Measurements from ENCODE around the gene SWT1.
"Not testable (repeated sequence)": the region's sequence is repeated elsewhere in the genome, so short reads cannot be mapped to it uniquely, and the experiment has no call there.

The SWT1 gene

GRCh38 chr1:185318431-185319138, 161.6 kb downstream of the SWT1 start:
- Mint-ChIP-seq H3K4me3 (peak overlapping the region; percentile 93 to 95), H3K4me1 (peaks cover 22 to 30% of the 10 kb centered on the region in 2 donors), H3K36me3 (peaks cover 3 to 10% of the 10 kb centered on the region in 2 donors), H3K27ac (peak overlapping the region; percentile 97), H3K9me3 (peaks cover 0 to 2% of the 10 kb centered on the region in 2 donors), H3K27me3 (no peaks in the 10 kb centered on the region)
- DNase-seq (no peak), ATAC-seq (replicated peaks) (no peak)

GRCh38 chr1:185319139-185319475, 162.1 kb downstream of the SWT1 start:
- Mint-ChIP-seq H3K4me3 (no peak overlapping the region), H3K27ac (no peak overlapping the region), H3K9me3 (peaks cover 0 to 2% of the 10 kb centered on the region in 2 donors), H3K4me1 (peaks cover 17 to 25% of the 10 kb centered on the region in 2 donors), H3K27me3 (no peaks in the 10 kb centered on the region), H3K36me3 (peaks cover 3 to 10% of the 10 kb centered on the region in 2 donors)
- DNase-seq (no peak), ATAC-seq (replicated peaks) (no peak)

GRCh38 chr1:185321104-185321503, 164.1 kb downstream of the SWT1 start:
- H3K4me3 Mint-ChIP-seq; DNase-seq; H3K4me1 Mint-ChIP-seq; H3K9me3 Mint-ChIP-seq; H3K27me3 Mint-ChIP-seq; ATAC-seq (replicated peaks); H3K36me3 Mint-ChIP-seq; H3K27ac Mint-ChIP-seq: not testable (repeated sequence)

GRCh38 chr1:185321653-185322221, 164.8 kb downstream of the SWT1 start:
- H3K4me3 Mint-ChIP-seq; H3K27me3 Mint-ChIP-seq; H3K36me3 Mint-ChIP-seq; DNase-seq; H3K4me1 Mint-ChIP-seq; H3K9me3 Mint-ChIP-seq; ATAC-seq (replicated peaks); H3K27ac Mint-ChIP-seq: not testable (repeated sequence)

DNA sequence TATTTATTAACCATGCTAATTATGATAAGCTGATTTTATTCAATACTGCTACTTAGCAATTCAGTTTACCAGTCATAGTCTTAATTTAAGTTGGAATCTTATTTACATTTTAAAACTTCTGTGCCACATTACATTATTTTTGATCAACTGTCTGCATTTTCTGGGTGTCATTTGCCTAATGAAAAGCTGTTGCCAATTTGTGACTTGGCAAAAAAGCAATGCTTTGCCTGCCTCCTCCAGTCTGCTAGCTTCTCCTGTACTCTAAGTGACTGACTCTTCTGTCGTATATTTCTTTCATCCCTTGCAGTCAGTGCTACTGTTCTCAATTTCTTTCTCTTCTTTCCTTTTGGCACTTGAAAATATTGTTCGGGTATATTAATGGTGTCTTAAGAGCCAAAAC, 165.7 kb downstream of the SWT1 start:
- ATAC-seq (replicated peaks) (no peak), DNase-seq (no peak)
- H3K4me1 Mint-ChIP-seq: peaks cover 6 to 8% of the 10 kb centered on the region in 2 donors
- H3K36me3 Mint-ChIP-seq: peaks cover 1 to 7% of the 10 kb centered on the region in 2 donors
- no peak overlapping the region for H3K27ac Mint-ChIP-seq
- H3K27me3 Mint-ChIP-seq: no peaks in the 10 kb centered on the region
- peaks cover 0 to 2% of the 10 kb centered on the region in 2 donors for H3K9me3 Mint-ChIP-seq
- no peak overlapping the region for H3K4me3 Mint-ChIP-seq

DNA sequence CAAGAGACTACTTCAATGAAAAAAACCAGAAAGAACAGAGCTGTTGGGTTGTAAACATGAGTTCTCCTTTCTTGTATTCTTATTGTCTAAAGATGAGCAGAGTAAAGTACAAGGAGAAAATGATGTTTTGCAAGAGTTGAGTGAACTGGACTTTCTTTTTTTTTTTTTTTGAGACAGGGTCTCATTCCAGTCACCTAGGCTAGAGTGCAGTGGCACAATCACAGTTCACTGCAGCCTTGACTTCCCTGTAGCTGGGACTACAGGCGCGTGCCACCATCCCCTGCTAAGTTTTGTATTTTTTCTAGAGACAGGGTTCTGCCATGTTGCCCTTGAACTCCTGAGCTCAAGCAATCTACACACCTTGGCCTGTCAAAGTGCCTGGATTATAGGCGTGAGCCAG, 167.2 kb downstream of the SWT1 start:
- Mint-ChIP-seq H3K27ac (no peak overlapping the region), H3K4me3 (no peak overlapping the region), H3K36me3 (peaks cover 1 to 7% of the 10 kb centered on the region in 2 donors)

GRCh38 chr1:185325413-185325812, 168.4 kb downstream of the SWT1 start:
- H3K4me3 Mint-ChIP-seq: no peak overlapping the region
- no peaks in the 10 kb centered on the region for H3K27me3 Mint-ChIP-seq
- peaks cover 0 to 2% of the 10 kb centered on the region in 2 donors for H3K4me1 Mint-ChIP-seq
- peaks cover 0 to 2% of the 10 kb centered on the region in 2 donors for H3K9me3 Mint-ChIP-seq
- no peak for DNase-seq
- H3K36me3 Mint-ChIP-seq: peaks cover 1 to 6% of the 10 kb centered on the region in 2 donors
- H3K27ac Mint-ChIP-seq: no peak overlapping the region
- no peak for ATAC-seq (replicated peaks)

More for the DNA sequence above, 167.2 kb downstream of the SWT1 start:
- Mint-ChIP-seq H3K4me1 (peaks cover 0 to 2% of the 10 kb centered on the region in 2 donors), H3K27me3 (no peaks in the 10 kb centered on the region), H3K9me3 (peaks cover 0 to 2% of the 10 kb centered on the region in 2 donors)
- DNase-seq (no peak), ATAC-seq (replicated peaks) (no peak)

GRCh38 chr1:185328255-185328654, 171.3 kb downstream of the SWT1 start:
- no peak overlapping the region for H3K4me3 Mint-ChIP-seq
- H3K4me1 Mint-ChIP-seq: no peaks in the 10 kb centered on the region
- no peak overlapping the region for H3K27ac Mint-ChIP-seq
- no peaks in the 10 kb centered on the region for H3K36me3 Mint-ChIP-seq
- no peak for DNase-seq
- H3K9me3 Mint-ChIP-seq: no peaks in the 10 kb centered on the region
- no peaks in the 10 kb centered on the region for H3K27me3 Mint-ChIP-seq
- no peak for ATAC-seq (replicated peaks)

- Mint-ChIP-seq H3K9me3 (no peaks in the 10 kb centered on the region), H3K4me3 (no peak overlapping the region), H3K36me3 (no peaks in the 10 kb centered on the region), H3K4me1 (peaks cover 7 to 15% of the 10 kb centered on the region in 2 donors), H3K27ac (no peak overlapping the region), H3K27me3 (no peaks in the 10 kb centered on the region)
- ATAC-seq (replicated peaks) (no peak), DNase-seq (no peak)
Observed at GRCh38 chr1:185334182-185334581, 177.2 kb downstream of the SWT1 start.

DNA sequence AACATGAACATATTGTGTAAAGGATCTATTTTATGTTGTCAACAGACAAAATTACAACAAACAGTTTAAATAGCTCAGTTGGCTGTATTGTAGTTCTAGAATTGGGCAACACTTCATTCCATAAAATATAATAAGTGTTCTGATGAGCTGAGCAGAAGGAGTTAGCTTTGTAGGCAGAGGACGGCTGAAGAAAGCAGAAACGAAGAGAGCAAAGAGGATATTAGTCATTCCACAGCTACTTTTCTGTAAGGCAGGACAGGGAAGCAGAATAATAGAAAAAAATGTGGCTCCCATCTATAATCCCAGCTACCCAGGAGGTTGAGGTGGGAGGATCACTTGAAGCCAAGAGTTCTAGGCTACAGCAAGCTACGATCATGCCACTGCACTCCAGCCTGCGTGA, 180.3 kb downstream of the SWT1 start:
- ATAC-seq (replicated peaks): no peak
- H3K27me3 Mint-ChIP-seq: no peaks in the 10 kb centered on the region
- no peak for DNase-seq
- no peak overlapping the region for H3K4me3 Mint-ChIP-seq
- H3K4me1 Mint-ChIP-seq: peaks cover 21 to 25% of the 10 kb centered on the region in 2 donors
- H3K27ac Mint-ChIP-seq: peak overlapping the region; percentile 17
- H3K9me3 Mint-ChIP-seq: no peaks in the 10 kb centered on the region
- H3K36me3 Mint-ChIP-seq: no peaks in the 10 kb centered on the region

GRCh38 chr1:185338719-185339622, 182.0 kb downstream of the SWT1 start:
- H3K4me1 Mint-ChIP-seq: peaks cover 21 to 25% of the 10 kb centered on the region in 2 donors
- H3K9me3 Mint-ChIP-seq: no peaks in the 10 kb centered on the region
- peak overlapping the region; percentile 21 to 45 for H3K4me3 Mint-ChIP-seq
- H3K27ac Mint-ChIP-seq: peak overlapping the region; percentile 74
- no peaks in the 10 kb centered on the region for H3K27me3 Mint-ChIP-seq
- DNase-seq (peak; percentile 51), ATAC-seq (replicated peaks) (peak; percentile 95 to 97)
- no peaks in the 10 kb centered on the region for H3K36me3 Mint-ChIP-seq

DNA sequence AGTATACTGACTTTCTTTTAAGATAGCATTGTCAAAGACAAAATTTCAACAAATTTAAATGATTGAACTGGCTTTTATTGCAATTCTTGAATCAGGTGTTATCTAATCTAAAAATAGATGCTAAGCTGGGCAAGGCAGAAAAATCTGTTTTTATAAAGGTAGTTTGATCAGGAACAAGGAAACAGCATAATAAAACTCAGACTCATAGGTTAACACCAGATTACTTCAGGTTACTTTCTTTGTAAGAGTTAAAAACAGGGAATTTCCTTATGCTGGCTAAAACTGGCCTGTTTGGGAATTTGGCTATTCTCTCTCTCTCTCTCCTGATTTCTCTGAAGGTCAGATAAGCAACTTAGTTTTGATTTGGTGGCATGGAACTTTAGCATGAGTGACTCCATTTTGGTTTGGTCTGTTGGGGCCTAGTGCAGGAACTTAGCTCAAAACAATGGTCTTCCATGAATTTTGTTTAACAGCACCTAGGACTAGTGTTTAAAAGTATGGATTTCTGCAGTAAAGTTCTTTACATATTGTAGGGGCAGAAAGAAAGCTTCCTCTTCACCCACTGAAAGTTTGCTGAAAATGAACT, 184.3 kb downstream of the SWT1 start:
- no peaks in the 10 kb centered on the region for H3K36me3 Mint-ChIP-seq
- ATAC-seq (replicated peaks) (no peak), DNase-seq (no peak)
- H3K9me3 Mint-ChIP-seq: no peaks in the 10 kb centered on the region
- peaks cover 28 to 39% of the 10 kb centered on the region in 2 donors for H3K4me1 Mint-ChIP-seq
- H3K27me3 Mint-ChIP-seq: no peaks in the 10 kb centered on the region
- H3K4me3 Mint-ChIP-seq: no peak overlapping the region
- no peak overlapping the region for H3K27ac Mint-ChIP-seq

Measured in stimulated activated naive B cell treated with anti-CD40 and anti-IgM and Interleukin-4, amounts not matched to agents 10 μg/mL and 1 μg/mL and 100 μg/mL, for 72 hours (primary cell).